Liver (tissue), 3 donors: Measurements from ENCODE around the gene VAX1.

Experiments used
- EGR1 ChIP-seq, 2 donors: IDR thresholded peaks; 2 replicates each; pipeline ENCODE4 v1.6.1; 2016 to 2018; ENCODE audit warnings: antibody characterized with exemption in 2 of 2, low read depth in 2 of 2
- GABPA ChIP-seq, 2 donors: IDR thresholded peaks in 1 of 2; conservative IDR thresholded peaks in 1 of 2; 2 replicates each; pipeline ENCODE4 v1.6.1; 2016; ENCODE audit warnings: antibody characterized with exemption in 2 of 2, mild to moderate bottlenecking in 1 of 2, moderate library complexity in 1 of 2
- MAX ChIP-seq: IDR thresholded peaks from 2 replicates; pipeline ENCODE4 v1.6.1; 2016; ENCODE audit warnings: antibody characterized with exemption
- SP1 ChIP-seq: IDR thresholded peaks from 2 replicates; pipeline ENCODE4 v1.6.1; 2018; ENCODE audit warnings: antibody characterized with exemption, mild to moderate bottlenecking
- TAF1 ChIP-seq: conservative IDR thresholded peaks from 2 replicates; pipeline ENCODE4 v1.6.1; 2016; ENCODE audit warnings: antibody characterized with exemption, mild to moderate bottlenecking
- TF ChIP-seq, protein P1 (sequence below): fragments of 150-350 bp; IDR thresholded peaks from 2 replicates; pipeline ENCODE4 v1.5.1; 2017; ENCODE audit warnings: improper control_type of control experiment, low read depth, low read length; ENCODE audit not compliant: missing input control
- donor health status: healthy.
- donor health status: healthy.

- TF ChIP-seq, protein P1, sequence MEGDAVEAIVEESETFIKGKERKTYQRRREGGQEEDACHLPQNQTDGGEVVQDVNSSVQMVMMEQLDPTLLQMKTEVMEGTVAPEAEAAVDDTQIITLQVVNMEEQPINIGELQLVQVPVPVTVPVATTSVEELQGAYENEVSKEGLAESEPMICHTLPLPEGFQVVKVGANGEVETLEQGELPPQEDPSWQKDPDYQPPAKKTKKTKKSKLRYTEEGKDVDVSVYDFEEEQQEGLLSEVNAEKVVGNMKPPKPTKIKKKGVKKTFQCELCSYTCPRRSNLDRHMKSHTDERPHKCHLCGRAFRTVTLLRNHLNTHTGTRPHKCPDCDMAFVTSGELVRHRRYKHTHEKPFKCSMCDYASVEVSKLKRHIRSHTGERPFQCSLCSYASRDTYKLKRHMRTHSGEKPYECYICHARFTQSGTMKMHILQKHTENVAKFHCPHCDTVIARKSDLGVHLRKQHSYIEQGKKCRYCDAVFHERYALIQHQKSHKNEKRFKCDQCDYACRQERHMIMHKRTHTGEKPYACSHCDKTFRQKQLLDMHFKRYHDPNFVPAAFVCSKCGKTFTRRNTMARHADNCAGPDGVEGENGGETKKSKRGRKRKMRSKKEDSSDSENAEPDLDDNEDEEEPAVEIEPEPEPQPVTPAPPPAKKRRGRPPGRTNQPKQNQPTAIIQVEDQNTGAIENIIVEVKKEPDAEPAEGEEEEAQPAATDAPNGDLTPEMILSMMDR: no peak
- TF ChIP-seq MAX (no peak), TAF1 (no peak), SP1 (no peak), GABPA (IDR thresholded peaks at IDR 0.05 in 1 of 2, conservative IDR thresholded peaks at IDR 0.05 in 1 of 2) (no peak), EGR1 (IDR thresholded peaks at IDR 0.05; ENCODE audit: low read depth in 2 of 2) (no peak)
These were observed 23.4 kb upstream of the VAX1 start for GRCh38 chr10:117161386-117162033.
